Measurements from ENCODE around the gene EID2B. TPM values are rescaled to one million over a fixed set of nuclear protein-coding genes. Genes with fewer than 3 reads are reported as not detected.

EID2B gene
- total and polyA plus RNA-seq, 2 of the 8 experiments (the other 6 are each of a cell fraction or from before 2014, with no cell fraction given) = 2.1 to 2.4 TPM

DNA sequence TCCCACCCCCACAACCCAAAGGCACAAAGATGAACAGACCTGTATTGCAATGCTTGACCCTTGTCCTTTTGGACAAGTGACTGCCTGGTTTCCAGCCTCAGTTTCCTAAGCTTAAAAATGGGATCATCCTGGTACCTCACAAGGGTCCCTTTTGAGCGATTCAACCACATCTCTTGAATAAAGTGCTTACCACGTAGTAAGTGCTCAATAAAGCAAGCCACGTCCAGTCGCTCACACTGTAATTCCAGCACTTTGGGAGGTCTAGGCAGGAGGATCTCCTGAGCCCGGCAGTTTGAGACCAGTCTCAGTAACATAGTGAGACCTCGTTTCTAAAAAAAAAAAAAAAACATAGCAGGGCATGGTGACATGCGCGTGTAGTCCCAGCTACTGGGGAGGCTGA is 32.7 kb downstream of the EID2B start (continued):
- TF ChIP-seq, protein P1, sequence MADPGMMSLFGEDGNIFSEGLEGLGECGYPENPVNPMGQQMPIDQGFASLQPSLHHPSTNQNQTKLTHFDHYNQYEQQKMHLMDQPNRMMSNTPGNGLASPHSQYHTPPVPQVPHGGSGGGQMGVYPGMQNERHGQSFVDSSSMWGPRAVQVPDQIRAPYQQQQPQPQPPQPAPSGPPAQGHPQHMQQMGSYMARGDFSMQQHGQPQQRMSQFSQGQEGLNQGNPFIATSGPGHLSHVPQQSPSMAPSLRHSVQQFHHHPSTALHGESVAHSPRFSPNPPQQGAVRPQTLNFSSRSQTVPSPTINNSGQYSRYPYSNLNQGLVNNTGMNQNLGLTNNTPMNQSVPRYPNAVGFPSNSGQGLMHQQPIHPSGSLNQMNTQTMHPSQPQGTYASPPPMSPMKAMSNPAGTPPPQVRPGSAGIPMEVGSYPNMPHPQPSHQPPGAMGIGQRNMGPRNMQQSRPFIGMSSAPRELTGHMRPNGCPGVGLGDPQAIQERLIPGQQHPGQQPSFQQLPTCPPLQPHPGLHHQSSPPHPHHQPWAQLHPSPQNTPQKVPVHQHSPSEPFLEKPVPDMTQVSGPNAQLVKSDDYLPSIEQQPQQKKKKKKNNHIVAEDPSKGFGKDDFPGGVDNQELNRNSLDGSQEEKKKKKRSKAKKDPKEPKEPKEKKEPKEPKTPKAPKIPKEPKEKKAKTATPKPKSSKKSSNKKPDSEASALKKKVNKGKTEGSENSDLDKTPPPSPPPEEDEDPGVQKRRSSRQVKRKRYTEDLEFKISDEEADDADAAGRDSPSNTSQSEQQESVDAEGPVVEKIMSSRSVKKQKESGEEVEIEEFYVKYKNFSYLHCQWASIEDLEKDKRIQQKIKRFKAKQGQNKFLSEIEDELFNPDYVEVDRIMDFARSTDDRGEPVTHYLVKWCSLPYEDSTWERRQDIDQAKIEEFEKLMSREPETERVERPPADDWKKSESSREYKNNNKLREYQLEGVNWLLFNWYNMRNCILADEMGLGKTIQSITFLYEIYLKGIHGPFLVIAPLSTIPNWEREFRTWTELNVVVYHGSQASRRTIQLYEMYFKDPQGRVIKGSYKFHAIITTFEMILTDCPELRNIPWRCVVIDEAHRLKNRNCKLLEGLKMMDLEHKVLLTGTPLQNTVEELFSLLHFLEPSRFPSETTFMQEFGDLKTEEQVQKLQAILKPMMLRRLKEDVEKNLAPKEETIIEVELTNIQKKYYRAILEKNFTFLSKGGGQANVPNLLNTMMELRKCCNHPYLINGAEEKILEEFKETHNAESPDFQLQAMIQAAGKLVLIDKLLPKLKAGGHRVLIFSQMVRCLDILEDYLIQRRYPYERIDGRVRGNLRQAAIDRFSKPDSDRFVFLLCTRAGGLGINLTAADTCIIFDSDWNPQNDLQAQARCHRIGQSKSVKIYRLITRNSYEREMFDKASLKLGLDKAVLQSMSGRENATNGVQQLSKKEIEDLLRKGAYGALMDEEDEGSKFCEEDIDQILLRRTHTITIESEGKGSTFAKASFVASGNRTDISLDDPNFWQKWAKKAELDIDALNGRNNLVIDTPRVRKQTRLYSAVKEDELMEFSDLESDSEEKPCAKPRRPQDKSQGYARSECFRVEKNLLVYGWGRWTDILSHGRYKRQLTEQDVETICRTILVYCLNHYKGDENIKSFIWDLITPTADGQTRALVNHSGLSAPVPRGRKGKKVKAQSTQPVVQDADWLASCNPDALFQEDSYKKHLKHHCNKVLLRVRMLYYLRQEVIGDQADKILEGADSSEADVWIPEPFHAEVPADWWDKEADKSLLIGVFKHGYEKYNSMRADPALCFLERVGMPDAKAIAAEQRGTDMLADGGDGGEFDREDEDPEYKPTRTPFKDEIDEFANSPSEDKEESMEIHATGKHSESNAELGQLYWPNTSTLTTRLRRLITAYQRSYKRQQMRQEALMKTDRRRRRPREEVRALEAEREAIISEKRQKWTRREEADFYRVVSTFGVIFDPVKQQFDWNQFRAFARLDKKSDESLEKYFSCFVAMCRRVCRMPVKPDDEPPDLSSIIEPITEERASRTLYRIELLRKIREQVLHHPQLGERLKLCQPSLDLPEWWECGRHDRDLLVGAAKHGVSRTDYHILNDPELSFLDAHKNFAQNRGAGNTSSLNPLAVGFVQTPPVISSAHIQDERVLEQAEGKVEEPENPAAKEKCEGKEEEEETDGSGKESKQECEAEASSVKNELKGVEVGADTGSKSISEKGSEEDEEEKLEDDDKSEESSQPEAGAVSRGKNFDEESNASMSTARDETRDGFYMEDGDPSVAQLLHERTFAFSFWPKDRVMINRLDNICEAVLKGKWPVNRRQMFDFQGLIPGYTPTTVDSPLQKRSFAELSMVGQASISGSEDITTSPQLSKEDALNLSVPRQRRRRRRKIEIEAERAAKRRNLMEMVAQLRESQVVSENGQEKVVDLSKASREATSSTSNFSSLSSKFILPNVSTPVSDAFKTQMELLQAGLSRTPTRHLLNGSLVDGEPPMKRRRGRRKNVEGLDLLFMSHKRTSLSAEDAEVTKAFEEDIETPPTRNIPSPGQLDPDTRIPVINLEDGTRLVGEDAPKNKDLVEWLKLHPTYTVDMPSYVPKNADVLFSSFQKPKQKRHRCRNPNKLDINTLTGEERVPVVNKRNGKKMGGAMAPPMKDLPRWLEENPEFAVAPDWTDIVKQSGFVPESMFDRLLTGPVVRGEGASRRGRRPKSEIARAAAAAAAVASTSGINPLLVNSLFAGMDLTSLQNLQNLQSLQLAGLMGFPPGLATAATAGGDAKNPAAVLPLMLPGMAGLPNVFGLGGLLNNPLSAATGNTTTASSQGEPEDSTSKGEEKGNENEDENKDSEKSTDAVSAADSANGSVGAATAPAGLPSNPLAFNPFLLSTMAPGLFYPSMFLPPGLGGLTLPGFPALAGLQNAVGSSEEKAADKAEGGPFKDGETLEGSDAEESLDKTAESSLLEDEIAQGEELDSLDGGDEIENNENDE (IDR thresholded peaks at IDR 0.05; ENCODE audit: insufficient replicate concordance, low read length) = no peak
- TF ChIP-seq, protein P2, sequence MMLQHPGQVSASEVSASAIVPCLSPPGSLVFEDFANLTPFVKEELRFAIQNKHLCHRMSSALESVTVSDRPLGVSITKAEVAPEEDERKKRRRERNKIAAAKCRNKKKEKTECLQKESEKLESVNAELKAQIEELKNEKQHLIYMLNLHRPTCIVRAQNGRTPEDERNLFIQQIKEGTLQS (IDR thresholded peaks at IDR 0.05; ENCODE audit: insufficient read depth, low read depth, low read length) = no peak
- no peak for TF ChIP-seq CTBP2 (IDR thresholded peaks at IDR 0.05; ENCODE audit: borderline replicate concordance, insufficient read depth, insufficient read length, low read length)
- TF ChIP-seq CBX5 (IDR thresholded peaks at IDR 0.05; ENCODE audit: low read depth, low read length) = no peak
- no peak for TF ChIP-seq RBBP5 (IDR thresholded peaks at IDR 0.05; ENCODE audit: borderline replicate concordance, low read depth, low read length)
- TF ChIP-seq CREB1 (IDR thresholded peaks at IDR 0.05) = no peak
- TF ChIP-seq POLR2AphosphoS5 (IDR thresholded peaks at IDR 0.05; ENCODE audit: low read depth, low read length) = no peak
- no peak for TF ChIP-seq CBX8 (IDR thresholded peaks at IDR 0.05; ENCODE audit: borderline replicate concordance, low read depth, low read length)
- TF ChIP-seq FOSL1 (IDR thresholded peaks at IDR 0.05; ENCODE audit: insufficient read depth, low read depth, low read length) = no peak
